ENCODE data around the gene C9orf85.
"Not testable (repeated sequence)": the region's sequence is repeated elsewhere in the genome, so short reads cannot be mapped to it uniquely, and the experiment has no call there.

Gene C9orf85

DNA sequence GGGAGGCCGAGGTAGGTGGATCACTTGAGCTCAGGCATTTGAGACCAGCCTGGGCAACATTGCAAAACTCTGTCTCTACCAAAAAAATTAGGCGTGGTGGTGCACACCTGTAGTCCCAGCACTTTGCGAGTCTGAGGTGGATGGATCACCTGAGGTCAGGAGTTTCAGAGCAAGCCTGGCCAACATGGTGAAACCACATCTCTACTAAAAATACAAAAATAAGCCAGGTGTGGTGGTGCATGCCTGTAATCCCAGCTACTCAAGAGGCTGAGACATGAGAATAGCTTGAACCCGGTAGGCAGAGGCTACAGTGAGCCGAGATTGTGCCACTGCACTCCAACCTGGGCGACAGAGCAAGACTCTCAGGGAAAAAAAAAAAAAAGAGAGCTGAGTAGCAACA is 12.7 kb upstream of the C9orf85 start:
- not testable (repeated sequence) for DNase-seq (ENCODE audit: low read depth, low spot score)
- peak overlapping the region; percentile 57 for H3K4me3 ChIP-seq (ENCODE audit: low read length)

GRCh38 chr9:71901695-71902597 is 9.5 kb upstream of the C9orf85 start:
- DNase-seq (ENCODE audit: low read depth, low spot score), result peak; percentile 63
- peak overlapping the region; percentile 57 for H3K4me3 ChIP-seq (ENCODE audit: low read length)

DNA sequence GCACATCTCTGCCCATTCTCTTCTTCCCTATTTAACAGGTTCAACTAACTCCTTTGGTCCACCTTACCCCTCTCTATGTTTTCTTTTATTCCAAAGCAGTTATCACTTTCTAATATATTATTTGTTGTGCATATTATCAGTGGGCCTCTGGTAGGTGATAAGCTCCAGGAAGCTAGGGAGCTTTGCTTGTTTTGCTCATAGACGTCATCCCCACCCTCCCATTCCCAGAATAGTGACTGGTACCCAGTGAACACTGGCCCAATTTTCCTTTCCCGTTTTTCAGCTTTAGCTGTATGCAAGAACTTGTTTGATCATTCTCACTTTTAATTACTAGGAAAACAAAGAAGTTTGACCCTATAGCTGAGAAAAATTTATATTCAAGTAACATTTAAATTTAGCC is 7.4 kb upstream of the C9orf85 start:
- no peak for DNase-seq (ENCODE audit: low read depth, low spot score)
- no peak overlapping the region for H3K4me3 ChIP-seq (ENCODE audit: low read length)

DNA sequence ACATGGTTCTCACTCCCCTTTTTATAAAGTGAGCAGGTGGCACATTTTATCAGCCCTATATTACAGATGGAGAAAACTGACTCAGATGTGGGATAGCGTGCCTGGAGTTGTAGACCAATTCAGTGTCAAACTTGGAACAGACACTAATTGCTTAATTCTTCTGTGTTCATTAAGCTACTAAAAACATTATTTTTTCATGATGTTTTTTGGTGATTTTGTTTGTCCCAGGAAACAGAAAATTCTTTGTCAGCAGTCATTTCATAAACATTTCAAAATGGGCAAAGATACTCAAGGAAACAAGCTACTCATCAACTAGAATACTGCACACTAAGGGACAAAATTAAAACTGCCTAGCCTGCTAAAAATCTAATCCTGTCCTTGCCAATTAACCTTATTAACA is 2.6 kb upstream of the C9orf85 start:
- no peak for DNase-seq (ENCODE audit: low read depth, low spot score)
- peak overlapping the region; percentile 95 for H3K4me3 ChIP-seq (ENCODE audit: low read length)

DNA sequence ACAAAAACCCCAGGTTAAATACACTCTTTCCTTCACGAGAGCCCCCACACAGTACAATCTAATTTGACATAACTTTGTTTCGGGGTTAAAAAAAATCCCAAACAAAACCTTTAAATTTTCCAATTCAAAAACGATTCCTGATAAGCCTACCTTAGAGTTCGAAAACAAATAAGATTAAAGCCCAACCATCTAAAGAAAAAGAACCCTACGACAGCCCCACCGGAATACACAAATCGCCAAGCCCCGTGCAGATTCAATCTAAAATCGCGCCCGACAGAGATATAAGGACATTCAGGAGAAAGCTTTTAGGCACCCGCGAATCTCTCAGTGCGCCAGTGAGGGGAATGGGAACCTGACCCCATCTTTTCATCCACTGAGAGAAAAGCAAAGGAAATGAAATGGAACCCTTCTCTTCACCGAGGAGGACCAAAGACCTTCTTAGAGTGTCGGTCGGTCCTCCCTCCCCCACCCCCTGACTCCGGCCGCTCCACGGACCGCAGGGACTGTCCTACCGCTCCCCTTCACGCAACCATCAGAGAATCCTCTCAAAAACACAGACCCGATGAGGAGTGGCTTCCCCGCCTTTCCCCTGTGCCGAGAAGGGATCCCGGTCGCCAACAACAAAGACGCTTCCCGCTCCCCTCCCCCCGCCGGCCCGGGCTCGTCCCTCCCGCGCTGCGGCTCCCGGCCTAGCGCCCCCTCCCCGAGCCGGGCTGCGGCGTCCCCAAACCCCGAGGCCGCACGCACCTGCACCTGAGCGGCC is 1.4 kb upstream of the C9orf85 start:
- no peak for DNase-seq (ENCODE audit: low read depth, low spot score)
- peak overlapping the region; percentile 95 for H3K4me3 ChIP-seq (ENCODE audit: low read length)

DNA sequence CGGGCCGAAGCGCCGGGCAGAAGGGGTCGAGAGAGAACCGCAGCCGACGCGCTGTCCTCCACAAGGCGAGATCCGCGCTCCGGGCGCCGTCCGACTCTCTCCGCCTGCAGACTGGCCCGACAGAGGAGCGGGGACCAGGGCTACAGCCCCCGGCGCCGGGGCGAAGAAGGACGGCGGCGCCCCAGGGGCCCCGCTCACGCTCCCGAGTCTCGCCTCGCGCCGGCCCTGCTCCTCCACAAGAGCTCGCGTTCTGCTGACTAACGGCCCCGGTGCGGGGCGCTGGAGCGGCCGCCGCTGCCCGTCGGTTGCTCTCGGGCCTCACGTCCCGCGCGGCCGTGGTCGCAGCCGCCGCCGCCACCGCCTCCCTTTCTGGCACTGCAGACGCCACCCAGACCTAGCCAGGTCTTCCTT is 784 bp upstream of the C9orf85 start:
- peak overlapping the region; percentile 95 for H3K4me3 ChIP-seq (ENCODE audit: low read length)
- no peak for DNase-seq (ENCODE audit: low read depth, low spot score)

DNA sequence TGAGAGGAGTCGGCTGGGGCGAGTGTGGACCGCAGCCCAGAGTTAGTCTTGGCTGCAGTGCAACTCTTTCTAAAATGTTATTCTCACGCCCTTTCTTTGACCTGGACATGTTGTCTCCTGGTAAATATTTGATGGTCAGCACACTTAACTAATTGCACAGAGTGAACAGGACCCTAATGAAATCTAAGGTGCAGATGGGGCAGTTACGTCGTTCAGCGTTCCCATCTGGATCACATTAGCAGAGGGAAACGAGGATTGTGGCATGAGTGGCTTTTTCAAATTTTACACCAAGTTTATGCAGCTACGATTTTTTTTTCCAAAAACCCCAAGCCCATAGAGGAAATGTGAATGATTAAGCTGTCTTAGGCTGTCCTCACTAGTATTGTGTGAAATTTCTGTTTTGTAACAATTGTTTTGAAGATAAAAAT is 483 bp downstream of the C9orf85 start:
- DNase-seq (ENCODE audit: low read depth, low spot score), result no peak
- peak overlapping the region; percentile 95 for H3K4me3 ChIP-seq (ENCODE audit: low read length)

- H3K4me3 ChIP-seq (ENCODE audit: low read length), result no peak overlapping the region
- DNase-seq (ENCODE audit: low read depth, low spot score), result no peak
Measured at GRCh38 chr9:71915495-71915894, 4.1 kb downstream of the C9orf85 start.

GRCh38 chr9:71916834-71917534 is 5.5 kb downstream of the C9orf85 start:
- no peak overlapping the region for H3K4me3 ChIP-seq (ENCODE audit: low read length)
- DNase-seq (ENCODE audit: low read depth, low spot score), result no peak

- no peak overlapping the region for H3K4me3 ChIP-seq (ENCODE audit: low read length)
- DNase-seq (ENCODE audit: low read depth, low spot score), result no peak
Measured at GRCh38 chr9:71918419-71918818, 7.0 kb downstream of the C9orf85 start.

DNA sequence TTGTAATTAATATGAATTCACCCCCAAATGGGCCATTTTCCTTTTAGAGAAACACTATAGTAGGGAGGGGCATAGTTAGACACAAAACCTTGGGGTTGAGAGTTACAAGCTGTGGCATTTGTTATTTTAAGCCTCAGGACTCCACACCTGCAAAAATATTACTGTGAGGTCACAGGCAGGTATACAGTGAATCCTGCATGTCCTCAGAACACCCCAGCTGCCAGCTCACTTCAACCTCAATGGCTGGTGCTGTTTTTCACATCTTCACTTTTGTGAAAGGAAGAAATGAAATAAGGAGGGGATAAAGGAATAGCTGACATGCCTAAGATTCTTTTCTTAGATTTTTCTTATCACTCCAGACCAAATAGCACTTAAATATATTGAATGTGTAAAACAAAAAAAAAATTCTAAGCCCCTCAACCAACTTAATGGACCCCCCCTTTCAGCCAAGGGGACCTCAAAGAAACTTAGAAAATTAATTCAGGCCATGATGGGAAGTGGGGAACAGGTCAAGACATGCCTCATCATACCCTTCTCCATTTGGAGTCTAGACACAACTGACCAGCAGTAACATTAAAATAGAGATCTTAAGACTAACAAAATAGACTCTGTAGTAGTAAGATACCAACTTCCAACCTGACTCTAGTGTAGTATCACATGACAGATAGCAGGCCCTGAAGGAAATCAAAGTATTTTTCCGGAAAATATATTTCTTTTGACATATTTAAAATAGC is 9.2 kb downstream of the C9orf85 start:
- no peak for DNase-seq (ENCODE audit: low read depth, low spot score)
- H3K4me3 ChIP-seq (ENCODE audit: low read length), result no peak overlapping the region

DNA sequence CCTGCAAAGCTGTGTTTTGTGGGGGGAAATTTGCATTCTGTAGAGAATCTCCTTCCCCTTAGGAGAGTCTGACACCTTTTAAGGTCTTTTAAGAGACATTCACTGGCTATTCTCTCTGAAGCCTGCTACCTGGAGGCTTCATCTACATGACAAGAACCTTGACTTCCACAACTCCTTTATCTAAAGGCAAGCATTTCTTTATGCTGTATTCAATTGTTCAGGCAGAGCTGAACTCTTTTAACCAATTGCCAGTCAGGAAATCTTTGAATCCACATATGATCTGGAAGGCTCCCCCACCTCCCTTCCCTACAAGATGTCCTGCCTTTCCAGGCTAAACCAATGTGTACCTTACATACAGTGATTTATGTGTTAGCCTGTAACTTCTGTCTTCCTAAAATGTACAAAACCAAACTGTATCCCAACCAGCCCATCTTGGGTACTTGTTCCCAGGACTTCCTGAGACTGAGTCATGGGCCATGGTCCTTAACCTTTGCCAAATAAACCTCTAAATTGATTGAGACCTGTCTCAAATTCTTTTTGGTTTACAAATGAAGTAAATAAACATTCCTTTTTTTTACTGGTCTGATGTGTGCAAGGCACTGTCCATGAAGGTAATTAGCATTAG is 9.9 kb downstream of the C9orf85 start:
- DNase-seq (ENCODE audit: low read depth, low spot score), result no peak
- H3K4me3 ChIP-seq (ENCODE audit: low read length), result no peak overlapping the region

DNA sequence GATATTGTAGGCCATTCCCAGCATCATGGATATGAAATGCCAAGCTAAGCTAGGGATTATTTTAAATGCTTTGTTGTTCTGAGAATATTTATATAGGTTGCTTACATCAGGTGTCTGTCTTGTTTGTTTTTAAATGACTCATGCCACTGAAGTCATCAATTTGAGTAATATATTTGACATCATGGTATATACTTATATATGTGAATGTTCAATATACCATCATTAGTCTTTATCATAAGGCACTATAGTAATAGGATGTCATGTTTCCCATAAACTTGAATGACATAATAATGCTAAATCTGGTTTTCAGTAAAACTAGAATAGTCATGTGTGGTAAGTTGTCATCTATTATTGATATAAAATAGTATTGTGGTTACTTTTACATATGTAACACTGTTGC is 13.1 kb downstream of the C9orf85 start:
- no peak overlapping the region for H3K4me3 ChIP-seq (ENCODE audit: low read length)
- no peak for DNase-seq (ENCODE audit: low read depth, low spot score)

- no peak for DNase-seq (ENCODE audit: low read depth, low spot score)
- no peak overlapping the region for H3K4me3 ChIP-seq (ENCODE audit: low read length)
Measured at GRCh38 chr9:71925834-71926233, 14.4 kb downstream of the C9orf85 start.

GRCh38 chr9:71928376-71928775 is 16.9 kb downstream of the C9orf85 start:
- DNase-seq (ENCODE audit: low read depth, low spot score), result no peak
- no peak overlapping the region for H3K4me3 ChIP-seq (ENCODE audit: low read length)

DNA sequence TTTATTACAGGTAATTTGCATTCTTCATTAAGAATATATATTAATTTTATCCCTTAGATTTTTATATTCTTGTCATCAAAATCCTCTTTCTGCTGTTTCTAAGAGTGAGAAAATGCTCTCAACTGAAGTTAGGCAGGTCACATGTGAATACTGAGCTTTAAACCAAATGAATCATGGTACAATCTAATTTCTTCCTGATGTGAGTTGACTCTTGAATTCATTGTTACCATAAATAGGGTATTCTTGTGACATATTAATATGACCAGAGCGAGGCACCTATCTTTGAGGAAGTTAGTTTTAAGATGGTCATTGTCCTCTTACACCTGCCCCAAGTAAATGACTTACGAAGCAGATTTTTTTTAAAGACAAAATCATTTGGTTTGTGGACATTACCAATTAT is 17.4 kb downstream of the C9orf85 start:
- H3K4me3 ChIP-seq (ENCODE audit: low read length), result no peak overlapping the region

GRCh38 chr9:71929223-71929622 is 17.8 kb downstream of the C9orf85 start:
- no peak overlapping the region for H3K4me3 ChIP-seq (ENCODE audit: low read length)
- DNase-seq (ENCODE audit: low read depth, low spot score), result no peak

More for the DNA sequence above, 17.4 kb downstream of the C9orf85 start:
- DNase-seq (ENCODE audit: low read depth, low spot score), result no peak

- H3K4me3 ChIP-seq (ENCODE audit: low read length), result no peak overlapping the region
- DNase-seq (ENCODE audit: low read depth, low spot score), result no peak
Measured at GRCh38 chr9:71929791-71930440, 18.5 kb downstream of the C9orf85 start.

Data from Jurkat, Clone E6-1 (cell line).